Endometrium (tissue), 2 donors: ENCODE data around the gene SEMA5A.

Source experiments
- FAIRE-seq: peaks from 2 replicates; lab custom pipeline; 2012; peaks lifted over from hg19 to GRCh38; lab: Jason Lieb, UNC
- donor health status: control.
- donor health status: control.

The SEMA5A gene

DNA sequence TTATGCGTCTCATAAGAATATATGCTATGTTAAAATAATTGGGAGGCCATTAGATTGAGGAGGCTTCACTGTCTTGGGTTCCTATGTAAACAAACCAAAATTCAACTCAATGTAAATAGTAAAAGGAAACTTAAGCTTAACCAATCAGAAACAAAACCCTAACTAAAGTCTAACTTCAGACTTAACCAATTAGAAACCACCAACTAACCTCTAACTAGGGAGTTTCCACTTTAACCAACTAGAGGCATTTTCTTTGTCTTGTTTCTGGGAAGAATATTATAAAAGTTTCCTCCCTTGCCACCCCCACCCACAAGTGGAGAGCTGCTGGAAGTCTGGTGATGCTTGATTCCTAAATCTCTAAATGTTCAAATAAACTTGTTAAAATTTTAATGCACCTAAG is 214.5 kb downstream of the SEMA5A start:
- no peak for FAIRE-seq

DNA sequence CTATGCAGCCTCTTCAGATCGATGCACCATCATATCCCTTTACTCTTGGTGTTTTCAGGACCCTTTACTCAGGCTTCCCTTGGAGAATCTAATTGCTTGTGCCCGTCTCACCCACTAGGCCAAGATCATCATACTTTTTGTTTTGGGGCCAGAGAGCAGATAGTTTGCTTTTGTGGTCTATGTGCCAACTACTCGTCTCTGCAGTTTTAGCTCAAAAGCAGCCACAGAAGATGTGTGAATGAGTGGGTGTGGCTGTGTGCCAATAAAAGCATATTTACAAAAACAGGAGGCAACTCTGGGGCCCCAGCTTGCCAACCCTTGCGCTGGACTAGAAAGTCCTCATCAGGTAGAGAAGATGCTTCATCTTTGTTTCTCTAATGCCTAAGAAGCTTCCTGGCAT is 216.8 kb downstream of the SEMA5A start:
- FAIRE-seq = no peak

DNA sequence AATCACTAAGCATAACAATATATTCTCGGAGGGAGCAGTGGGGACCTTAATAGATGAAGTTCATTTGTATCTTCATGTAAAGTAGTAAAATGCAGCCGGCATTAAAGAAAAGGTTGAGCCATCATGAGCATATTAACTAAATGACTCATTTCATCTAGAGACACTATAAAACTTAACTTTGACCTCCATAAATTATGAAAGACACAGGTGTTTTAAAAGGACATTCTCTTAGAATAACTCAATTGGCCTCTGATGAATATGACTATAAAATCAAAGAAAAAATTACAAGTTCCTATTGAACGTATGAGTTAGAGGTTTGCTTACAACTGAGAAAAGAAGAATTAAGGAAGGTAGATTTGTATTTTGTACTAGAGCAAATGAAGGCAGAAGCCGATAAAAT is 220.3 kb downstream of the SEMA5A start:
- no peak for FAIRE-seq

DNA sequence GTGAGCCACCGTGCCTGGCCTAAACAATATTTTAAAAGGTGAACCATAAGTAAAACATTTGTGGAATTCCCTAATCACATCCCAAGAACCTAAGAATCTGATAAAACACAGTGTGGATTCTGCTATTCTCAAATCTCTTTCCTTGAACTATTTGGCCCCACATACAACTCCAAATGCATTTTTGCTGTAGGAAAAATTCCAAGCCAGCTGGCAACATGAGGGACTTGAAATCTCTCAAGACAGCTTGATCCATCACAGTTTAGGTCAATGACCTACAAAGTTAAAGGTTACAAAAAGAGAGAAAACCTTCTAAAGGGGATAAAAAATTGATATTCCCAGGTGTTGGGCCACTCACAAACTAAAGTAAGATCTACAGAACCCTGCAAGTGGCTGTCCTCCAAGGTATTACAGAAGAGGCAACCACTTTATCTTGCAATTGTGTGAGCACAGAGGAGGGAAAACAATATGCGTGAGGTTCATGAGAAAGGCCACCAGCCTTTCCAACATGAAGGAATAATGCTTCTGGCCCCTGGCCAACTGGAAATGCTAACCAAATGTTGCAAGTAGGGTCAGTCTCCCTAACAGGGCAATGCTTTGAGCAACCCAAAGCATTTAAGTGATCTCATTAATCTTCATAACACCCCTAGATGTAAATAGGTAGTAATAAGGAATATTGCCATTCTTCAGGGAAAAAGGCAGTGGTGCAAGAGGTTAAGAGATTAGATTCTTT is 221.4 kb downstream of the SEMA5A start:
- peak; percentile 12 for FAIRE-seq

DNA sequence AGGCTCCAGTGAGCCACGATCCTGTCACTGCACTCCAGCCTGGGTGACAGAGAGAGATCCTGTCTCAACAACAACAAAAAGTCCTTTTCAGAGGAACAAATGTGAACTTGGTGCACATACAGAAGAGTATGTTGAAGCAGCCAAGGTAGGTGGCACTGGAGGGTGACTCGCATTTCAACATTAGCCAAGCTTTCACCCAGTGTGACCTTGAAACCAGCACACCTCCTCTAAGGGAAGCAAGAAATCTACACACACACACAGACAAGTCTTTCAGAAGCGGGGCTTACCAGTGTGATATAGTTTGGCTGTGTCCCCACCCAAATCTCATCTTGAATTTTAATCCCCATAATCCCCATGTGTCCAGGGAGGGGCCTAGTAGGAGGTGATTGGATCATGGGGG is 225.2 kb downstream of the SEMA5A start:
- FAIRE-seq = no peak

DNA sequence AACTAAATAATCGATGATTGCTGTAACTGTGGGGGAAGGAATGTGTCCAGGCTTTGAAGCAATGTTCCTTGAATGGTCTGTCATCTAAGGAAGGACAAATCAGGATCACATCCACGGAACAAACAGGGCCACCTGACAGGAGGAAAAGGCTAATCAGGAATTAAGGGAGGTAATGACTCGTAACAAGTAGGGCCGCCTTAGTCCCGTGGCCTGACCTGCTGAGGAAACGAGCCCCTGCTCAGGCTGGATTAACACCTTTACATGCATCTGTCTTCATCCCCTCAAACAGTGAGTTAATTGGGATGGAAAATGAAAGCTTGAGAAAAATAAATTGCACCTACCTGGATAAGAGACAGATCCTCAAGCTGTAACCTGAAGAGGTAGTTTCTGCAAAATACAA is 227.8 kb downstream of the SEMA5A start:
- FAIRE-seq = no peak

DNA sequence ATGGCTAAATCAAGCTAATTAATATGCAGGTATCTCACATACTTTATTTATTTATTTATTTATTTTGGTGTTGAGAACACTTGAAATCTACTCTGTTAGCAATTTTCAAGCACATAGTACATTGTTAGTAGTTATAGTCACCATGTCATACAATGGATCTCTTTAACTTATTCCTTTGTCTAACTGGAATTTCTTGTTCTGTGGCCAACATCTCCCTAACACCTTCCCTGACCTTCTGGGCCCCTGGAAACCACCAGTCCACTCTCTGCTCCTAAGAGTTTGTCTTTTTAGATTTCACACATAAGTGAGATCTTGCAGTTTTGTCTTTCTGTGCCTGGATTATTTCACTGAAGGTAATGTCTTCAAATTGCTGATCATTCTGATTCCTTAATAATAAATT is 229.1 kb downstream of the SEMA5A start:
- FAIRE-seq = no peak

DNA sequence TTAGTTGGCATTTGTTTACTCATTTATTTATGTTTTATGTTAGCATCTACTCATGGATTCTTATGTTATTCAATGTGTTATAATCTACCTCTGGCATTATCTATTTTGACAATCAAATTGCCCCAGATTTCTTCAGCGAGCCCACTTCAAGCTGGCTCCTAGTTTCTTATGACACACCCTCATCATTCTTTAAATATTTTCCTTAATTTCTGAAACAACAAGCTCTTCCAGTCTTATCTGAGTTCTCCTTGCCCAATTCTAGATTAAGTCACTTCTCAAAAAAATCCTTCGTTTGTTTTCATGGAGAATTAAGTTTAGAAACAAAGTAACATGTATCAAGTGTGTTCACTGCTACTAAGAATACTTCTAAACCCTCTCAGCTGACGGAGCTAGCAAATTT is 229.8 kb downstream of the SEMA5A start:
- FAIRE-seq = no peak

DNA sequence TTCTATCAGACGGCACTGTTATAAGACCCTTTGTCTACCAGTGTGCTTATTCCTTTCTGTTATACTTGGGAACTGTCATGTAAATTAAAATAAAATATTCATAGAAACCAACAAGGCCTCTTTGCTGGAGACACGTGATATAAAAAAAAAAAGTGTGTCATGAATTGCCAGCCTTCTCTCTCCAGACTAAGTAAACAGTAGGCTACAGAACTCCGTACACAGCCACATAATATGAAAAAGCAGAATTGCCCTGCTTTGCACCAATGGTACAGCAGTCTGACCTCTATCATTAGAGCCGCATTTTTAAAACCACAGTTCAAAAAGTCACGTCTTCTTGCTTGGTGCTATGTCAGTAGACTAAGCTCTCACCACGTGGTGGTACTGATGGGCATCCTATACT is 231.3 kb downstream of the SEMA5A start:
- no peak for FAIRE-seq

DNA sequence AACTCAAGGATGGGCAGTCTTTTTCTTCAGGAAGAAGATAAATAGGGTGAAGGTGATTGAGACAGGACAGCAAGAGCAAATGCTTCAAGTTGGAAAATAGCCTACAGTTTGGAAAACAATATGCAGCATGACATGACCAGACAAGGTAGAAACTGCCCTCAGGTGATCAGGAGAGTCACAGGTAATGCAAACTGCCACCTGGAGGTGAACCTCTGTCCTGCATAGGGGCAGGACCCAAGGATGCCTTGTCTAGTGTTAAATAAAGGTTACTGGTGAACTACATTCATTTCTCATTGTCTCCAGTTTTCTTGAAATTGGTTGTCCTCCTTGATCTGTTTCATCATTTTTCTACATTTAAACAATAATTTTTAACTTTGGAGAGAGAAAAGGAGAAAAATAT is 232.1 kb downstream of the SEMA5A start:
- FAIRE-seq = no peak

DNA sequence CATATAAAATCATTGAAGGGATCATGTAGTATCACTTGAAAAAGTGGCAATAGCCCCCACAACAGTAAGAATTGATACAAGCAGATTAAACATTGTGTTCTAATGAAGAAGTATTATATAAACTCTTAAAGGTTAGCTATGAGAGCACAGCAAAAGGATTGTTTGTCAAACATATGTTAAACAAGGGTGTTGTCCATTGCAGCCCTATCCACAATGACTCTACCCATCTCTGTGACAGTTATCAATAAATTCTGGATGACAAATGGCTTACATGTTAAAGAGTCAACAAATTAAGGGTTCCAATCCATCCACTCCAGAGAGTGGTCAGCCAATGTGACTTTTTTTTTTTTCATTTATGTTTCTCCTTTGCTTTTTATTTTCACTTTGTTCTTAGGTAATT is 238.7 kb downstream of the SEMA5A start:
- FAIRE-seq = no peak

DNA sequence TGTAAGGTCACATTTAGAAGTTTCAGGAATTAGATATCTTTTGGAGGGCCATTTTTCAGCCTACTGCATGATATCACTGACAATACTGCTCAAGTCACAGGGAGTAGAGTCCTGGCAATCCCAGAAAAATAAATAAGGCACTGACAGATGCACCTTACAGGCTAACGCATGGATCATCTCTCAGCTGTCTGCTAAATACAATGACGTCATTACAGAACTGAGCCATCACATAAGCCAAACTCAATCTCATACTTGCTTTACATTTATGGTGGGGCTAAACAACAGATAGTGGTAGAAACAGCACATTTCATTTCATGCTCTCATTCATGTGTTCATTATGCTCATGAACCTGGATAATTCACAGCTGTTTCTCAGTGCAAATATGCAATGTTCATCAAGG is 243.7 kb downstream of the SEMA5A start:
- no peak for FAIRE-seq

DNA sequence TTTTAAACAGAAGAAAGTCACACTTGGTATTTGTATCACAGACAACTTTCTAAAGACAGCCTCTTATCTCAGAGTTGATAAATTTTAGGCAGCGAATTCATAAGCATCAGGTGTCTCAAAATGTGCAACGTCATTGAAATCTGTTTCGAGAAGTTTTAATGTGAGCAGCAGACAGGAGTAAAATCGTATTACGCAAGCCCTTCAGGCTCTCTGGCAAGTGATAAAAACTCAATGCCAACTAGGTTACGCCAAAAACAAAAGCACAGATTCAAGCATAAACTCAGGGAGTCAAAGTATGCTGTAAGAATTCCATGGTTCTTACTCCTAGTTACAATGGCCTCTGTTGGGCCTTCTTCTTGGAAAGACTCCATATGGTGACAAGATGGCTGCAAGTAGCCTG is 244.7 kb downstream of the SEMA5A start:
- no peak for FAIRE-seq

DNA sequence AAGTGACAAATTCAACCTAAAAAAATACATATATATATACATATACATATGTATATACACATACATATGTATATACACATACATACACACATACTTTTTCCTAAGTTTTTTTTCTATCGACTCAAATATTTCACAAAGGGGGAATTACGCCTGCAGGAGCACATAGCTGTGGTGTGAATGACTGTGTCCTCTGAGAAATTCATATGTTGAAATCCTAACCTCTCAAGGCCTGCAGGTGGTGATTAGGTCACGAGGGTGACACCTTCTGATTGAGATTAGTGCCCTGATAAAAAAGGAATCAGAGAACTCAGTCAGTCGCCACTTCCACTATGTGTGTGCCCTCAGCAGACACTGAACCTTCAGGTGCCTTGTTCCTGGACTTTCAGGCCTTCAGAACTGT is 248.7 kb downstream of the SEMA5A start:
- FAIRE-seq = no peak

DNA sequence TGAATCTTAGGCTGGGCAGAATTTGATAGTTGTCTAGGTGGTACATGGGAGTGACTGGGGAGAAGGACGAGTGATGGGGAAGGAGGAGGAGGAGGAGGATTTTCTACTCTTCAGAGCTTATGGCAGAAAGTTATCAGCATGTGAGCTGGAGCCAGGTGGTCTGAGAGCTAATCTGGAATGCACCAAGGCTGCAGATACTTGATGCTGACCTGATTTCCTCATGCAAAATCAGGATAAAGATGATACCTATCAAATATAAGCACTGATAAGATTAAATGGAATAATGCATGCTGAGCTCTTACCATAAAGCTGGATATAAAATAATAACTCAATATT is 250.4 kb downstream of the SEMA5A start:
- no peak for FAIRE-seq

DNA sequence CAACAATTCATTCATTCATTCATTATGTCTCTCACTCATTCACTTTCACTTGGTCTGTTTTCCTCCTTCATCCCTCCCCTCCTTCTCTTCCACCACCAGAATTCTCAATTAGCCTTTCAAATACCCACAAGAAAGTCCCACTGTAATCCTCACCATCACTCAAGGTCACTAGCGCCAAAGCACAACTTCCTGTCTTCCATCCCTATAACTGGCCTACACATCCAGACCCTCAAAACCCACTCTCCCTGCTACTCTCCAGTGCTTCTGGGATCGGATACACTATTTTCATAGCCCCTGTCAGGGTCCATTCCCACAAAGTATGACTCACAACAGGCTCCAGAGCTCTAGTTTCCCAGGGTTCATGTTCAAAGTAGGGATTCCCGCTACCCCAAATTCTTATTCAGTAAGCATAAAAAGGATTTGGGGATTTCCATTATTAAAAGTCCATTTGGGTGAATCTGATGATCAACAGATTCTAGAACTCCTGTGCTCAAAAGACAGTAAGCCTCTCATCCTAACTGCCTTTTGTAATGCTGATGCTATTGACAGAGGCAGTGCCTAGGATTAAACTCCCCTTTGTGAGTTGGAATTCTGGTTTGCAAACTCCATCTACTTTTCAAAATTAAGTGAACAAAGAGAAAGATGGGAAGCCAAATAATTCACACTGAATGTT is 250.9 kb downstream of the SEMA5A start:
- no peak for FAIRE-seq

DNA sequence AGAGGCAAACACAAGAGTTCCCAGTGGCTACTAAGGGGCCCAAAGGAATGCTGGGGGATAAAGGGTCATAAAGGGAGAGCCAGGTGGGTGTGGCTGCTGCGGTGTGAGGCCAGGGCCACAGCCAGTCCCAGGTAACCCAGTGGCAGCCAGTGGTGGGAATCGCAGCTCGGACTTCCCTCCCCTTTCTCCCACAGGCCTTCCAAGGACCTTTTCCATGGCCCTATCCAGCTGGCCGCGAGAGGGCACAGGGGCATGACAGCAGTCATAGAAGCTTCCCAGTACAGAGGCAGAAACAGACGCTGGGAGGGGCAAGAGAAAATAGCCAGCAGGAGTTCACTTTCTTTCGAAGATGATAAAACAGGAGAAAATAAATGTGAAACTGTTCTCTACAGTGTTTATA is 257.6 kb downstream of the SEMA5A start:
- no peak for FAIRE-seq

DNA sequence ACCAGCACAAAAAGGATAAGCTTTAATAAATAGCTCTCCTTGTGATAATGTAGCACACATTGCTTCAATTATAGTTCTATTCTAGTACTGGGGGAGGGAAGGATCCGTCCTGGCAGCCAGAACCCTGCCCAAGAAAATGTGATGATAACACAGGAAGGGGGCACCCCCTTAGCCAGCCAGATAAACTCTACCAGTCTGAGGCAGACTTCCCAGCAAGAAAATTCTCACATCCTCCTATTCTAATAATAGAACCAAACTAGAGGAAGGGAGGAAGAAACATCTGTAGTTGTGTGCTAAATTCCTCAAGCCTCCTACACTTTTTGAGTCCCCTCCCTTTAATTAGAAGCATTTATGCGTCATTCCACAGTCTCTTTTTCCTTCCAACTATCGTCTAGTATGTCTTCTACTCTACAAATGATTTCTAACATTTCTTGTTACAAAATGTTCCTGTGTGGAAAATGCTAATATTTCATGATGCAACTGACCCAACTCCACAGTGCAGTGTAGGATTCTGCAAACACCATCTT is 261.0 kb downstream of the SEMA5A start:
- peak; percentile 21 for FAIRE-seq

DNA sequence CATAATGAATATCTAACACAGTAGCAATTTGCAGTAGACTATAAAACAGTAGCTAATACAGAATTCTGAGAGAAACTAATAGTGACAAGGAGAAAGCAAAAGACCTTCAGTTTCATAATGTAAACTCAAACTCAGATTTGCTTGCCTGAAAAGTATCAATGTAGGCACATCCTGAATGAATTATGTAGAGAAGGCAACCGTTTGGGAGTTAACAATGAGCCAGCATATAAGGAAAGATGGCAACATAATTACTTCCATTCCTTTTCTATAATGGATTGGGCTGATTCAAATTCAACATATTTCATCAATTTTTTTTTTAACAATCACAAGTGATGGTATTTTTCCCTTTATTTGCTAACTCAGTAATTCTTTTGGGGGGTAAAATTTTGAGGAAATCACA is 261.6 kb downstream of the SEMA5A start:
- no peak for FAIRE-seq

DNA sequence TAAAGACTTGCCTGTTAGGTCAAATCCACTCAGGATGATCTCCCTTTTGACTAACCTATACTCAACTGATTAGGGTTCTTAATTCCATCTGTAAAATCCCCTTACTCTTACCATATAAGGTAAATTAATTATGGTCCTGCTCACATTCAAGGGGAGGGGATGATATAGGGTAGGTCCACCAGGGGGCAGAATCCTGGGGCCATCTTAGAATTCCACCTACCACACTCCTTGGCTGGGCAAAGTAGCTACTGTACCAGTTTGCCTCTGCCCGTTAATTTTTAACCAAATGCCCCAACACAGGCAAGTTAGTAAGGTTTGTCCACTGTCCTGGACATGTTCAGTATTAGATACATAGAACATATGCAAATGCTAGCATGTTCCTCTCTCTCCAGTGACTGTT is 262.4 kb downstream of the SEMA5A start:
- no peak for FAIRE-seq

DNA sequence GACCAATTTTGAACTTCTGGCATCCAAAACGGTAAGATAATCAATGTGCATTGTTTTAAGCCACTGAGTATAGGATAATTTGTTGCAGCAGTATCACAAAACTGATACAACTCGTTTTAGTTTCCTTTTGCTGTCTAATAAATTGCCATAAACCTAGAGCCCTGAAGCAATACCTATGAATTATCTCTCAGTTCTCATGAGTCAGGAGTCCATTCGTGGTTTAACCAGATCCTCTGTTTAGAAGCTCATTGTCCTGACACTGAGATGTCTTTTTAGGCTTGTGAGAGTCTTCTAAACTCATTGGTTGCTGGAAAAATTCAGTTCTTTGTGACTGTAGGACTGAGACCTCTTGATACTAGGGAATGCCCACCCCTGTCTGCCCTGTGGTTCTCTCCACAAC is 262.9 kb downstream of the SEMA5A start:
- FAIRE-seq = no peak

DNA sequence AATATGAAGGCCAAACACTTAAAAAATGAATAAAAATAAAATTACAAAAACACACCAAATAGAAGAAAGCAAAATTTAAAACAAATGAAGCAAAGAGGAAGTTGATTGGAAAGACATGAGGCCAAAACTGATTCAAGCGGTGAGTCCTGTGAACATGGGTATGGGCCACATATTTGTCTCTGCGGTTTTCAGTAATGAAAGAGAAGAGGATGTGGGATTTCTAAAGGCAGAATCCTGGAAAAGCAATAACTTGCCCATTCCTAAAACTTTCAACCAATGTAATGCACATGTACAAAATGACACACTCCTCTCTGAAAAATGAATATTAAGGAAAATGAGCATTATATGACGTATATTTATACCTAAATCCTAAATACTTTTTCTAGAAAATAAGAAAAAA is 263.7 kb downstream of the SEMA5A start:
- no peak for FAIRE-seq

DNA sequence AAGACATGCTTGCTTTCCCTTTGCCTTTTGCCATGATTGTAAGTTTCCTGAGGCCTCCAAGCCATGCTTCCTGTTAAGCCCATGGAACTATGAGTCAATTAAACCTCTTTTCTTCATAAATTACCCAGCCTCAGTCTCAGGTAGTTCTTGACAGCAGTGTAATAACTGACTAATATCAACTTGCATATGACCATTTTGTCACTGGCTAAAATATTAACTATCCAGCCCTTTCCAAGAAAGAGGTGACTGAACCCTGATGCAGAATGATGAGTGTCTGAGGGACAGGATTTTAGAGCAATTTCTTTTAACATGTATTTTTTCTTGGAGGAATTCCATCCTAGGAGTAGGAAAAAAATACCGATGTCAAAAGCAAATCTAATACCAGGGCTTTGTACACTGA is 266.1 kb downstream of the SEMA5A start:
- no peak for FAIRE-seq

DNA sequence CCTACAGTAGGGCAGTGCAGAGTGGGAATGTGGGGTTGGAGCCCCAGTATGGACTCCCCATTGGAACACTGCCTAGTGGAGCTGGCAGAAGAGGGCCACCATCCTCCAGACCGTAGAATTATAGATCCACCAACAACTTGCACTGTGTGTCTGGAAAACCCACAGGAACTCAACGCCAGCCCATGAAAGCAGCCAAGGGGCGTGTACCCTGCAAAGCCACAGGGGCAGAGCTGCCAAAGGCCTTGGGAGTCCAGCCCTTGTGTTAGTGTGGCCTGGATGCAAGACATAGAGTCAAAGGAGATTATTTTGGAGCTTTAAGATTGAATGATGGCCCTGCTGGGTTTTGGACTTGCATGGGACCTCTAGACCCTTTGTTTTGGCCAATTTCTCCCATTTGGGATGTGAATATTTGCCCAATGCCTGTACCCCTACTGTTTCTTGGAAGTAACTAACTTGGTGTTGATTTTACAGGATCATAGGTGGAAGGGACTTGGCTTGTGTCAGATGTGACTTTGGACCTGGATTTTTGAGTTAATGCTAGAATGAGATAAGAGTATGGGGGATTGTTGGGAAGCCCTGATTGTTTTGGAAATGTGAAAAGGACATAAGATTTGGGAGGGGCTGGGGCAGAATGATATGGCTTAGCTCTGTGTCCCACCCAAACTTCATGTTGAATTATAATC is 266.8 kb downstream of the SEMA5A start:
- FAIRE-seq = no peak
